HG03571 (cell line): ENCODE measurements around the gene NEDD8.
"Not testable (repeated sequence)": the region's sequence is repeated elsewhere in the genome, so short reads cannot be mapped to it uniquely, and the experiment has no call there.

Source experiments
- ATAC-seq: cut with Tn5 transposase; IDR thresholded peaks from one replicate; pipeline ENCODE4 v1.9.1; 2021; ENCODE audit not compliant: unreplicated experiment

NEDD8 gene

GRCh38 chr14:24249230-24250021, 17.3 kb upstream of the NEDD8 start:
- no peak for ATAC-seq

GRCh38 chr14:24247422-24247821, 15.3 kb upstream of the NEDD8 start:
- no peak for ATAC-seq

GRCh38 chr14:24246765-24247212, 14.6 kb upstream of the NEDD8 start:
- no peak for ATAC-seq

- ATAC-seq, result not testable (repeated sequence)
These were observed 13.2 kb upstream of the NEDD8 start for GRCh38 chr14:24245350-24245749.

- ATAC-seq, result no peak
These were observed 11.2 kb upstream of the NEDD8 start for GRCh38 chr14:24243336-24243836.

GRCh38 chr14:24241829-24242443, 9.8 kb upstream of the NEDD8 start:
- ATAC-seq, result peak; percentile 70

GRCh38 chr14:24240110-24240918, 8.1 kb upstream of the NEDD8 start:
- ATAC-seq, result no peak

- ATAC-seq, result no peak
These were observed 6.4 kb upstream of the NEDD8 start for GRCh38 chr14:24238527-24239037.

GRCh38 chr14:24238123-24238522, 6.0 kb upstream of the NEDD8 start:
- no peak for ATAC-seq

- ATAC-seq, result no peak
These were observed 5.3 kb upstream of the NEDD8 start for GRCh38 chr14:24237463-24237955.

GRCh38 chr14:24236689-24237462, 4.7 kb upstream of the NEDD8 start:
- no peak for ATAC-seq

GRCh38 chr14:24235804-24236688, 3.9 kb upstream of the NEDD8 start:
- no peak for ATAC-seq

GRCh38 chr14:24234095-24235005, 2.2 kb upstream of the NEDD8 start:
- no peak for ATAC-seq

- ATAC-seq, result no peak
These were observed 1.3 kb upstream of the NEDD8 start for GRCh38 chr14:24233538-24233866.

GRCh38 chr14:24232645-24233537, 724 bp upstream of the NEDD8 start, which contains the start of gene GMPR2:
TSS of gene GMPR2 (plus strand) at chr14:24232929. CDS start at chr14:24233254, 325 bp downstream.
- ATAC-seq, result peak; percentile 57

GRCh38 chr14:24231263-24232120, 675 bp downstream of the NEDD8 start:
- no peak for ATAC-seq
